Endothelial cell of umbilical vein (primary cell): ENCODE data around the gene NOS2. TPM values are rescaled to one million over a fixed set of nuclear protein-coding genes. Genes with fewer than 3 reads are reported as not detected.

Experiments used
- BruUV-seq: library from RNA; stranded (reverse); fragments of 400-500 nt; replicated peaks from 2 replicates; lab custom pipeline; 2021; lab: Mats Ljungman, UMichigan
- CTCF ChIA-PET: fragments of 300-600, 350-600 bp; sonication (Branson Sonifier 250); formaldehyde crosslinking; loops from one replicate; lab custom pipeline; 2021; ENCODE audit warnings: antibody characterized with exemption, inconsistent platforms; lab: Charles Lee
- POLR2A ChIA-PET: fragments of 300-600, 350-600 bp; sonication (Branson Sonifier 250); formaldehyde crosslinking; loops from one replicate; lab custom pipeline; 2021; ENCODE audit warnings: antibody characterized with exemption, inconsistent platforms; lab: Charles Lee
- DNase-seq: peaks from one replicate; pipeline ENCODE4 v3.0.0-alpha.2; 2011; ENCODE audit warnings: low read depth, low spot score
- FAIRE-seq: peaks from 2 replicates; lab custom pipeline; 2011; peaks lifted over from hg19 to GRCh38; lab: Jason Lieb, UNC
- H2AFZ ChIP-seq: 2 replicates; pipeline ENCODE4 v1.6.0; 2012; ENCODE audit warnings: low read depth, low read length, control low read depth, inconsistent platforms
- H3K27ac ChIP-seq: 2 replicates; pipeline ENCODE4 v1.5.1; 2011; ENCODE audit warnings: low read depth, mild to moderate bottlenecking, control low read depth, low read length, moderate library complexity; ENCODE audit not compliant: insufficient read depth
- H3K27me3 ChIP-seq, 2 experiments: 2 replicates each; pipeline versions ENCODE4 v1.6.0 to v1.6.1; 2011; ENCODE audit warnings: low read length in 2 of 2, mixed read lengths in 1 of 2; ENCODE audit not compliant: control insufficient read depth in 2 of 2, insufficient read depth in 2 of 2
- H3K36me3 ChIP-seq, 2 experiments: 2 replicates in 1 of 2; 3 replicates in 1 of 2; pipeline ENCODE4 v1.5.1; 2011; ENCODE audit warnings: low read length in 2 of 2, mild to moderate bottlenecking in 1 of 2, moderate library complexity in 1 of 2; ENCODE audit not compliant: control insufficient read depth in 2 of 2, insufficient read depth in 2 of 2; ENCODE audit errors: extremely low read depth in 1 of 2
- H3K4me1 ChIP-seq: 3 replicates; pipeline ENCODE4 v1.5.1; 2011; ENCODE audit warnings: mild to moderate bottlenecking, low read length; ENCODE audit not compliant: control insufficient read depth, insufficient read depth; ENCODE audit errors: extremely low read depth
- H3K4me2 ChIP-seq: 2 replicates; pipeline ENCODE4 v1.6.1; 2011; ENCODE audit warnings: low read length, control low read depth, mixed read lengths; ENCODE audit not compliant: insufficient read depth
- H3K4me3 ChIP-seq, 3 experiments: fragments of 200-600 bp in 1 of 3; sonication (generic), shearing (Covaris generic) in 1 of 3; replicated peaks in 1 of 3; 2 replicates each; pipeline ENCODE4 v1.5.1; 2011 to 2016; ENCODE audit warnings: control low read depth in 3 of 3, low read length in 3 of 3, mild to moderate bottlenecking in 2 of 3, inconsistent platforms in 1 of 3, low read depth in 1 of 3, moderate library complexity in 1 of 3; ENCODE audit not compliant: insufficient read depth in 1 of 3
- H3K79me2 ChIP-seq: 2 replicates; pipeline ENCODE4 v1.6.0; 2012; ENCODE audit warnings: low read length, inconsistent platforms; ENCODE audit not compliant: control insufficient read depth, insufficient read depth
- H3K9ac ChIP-seq: replicated peaks from 2 replicates; pipeline ENCODE3; 2011; ENCODE audit warnings: low read length, control low read depth; ENCODE audit not compliant: insufficient read depth; ENCODE audit errors: extremely low read depth
- H3K9me1 ChIP-seq: replicated peaks from 3 replicates; pipeline ENCODE4 v1.6.0; 2011; ENCODE audit warnings: mild to moderate bottlenecking, low read length; ENCODE audit not compliant: control insufficient read depth, insufficient read depth; ENCODE audit errors: extremely low read depth
- H3K9me3 ChIP-seq: replicated peaks from 2 replicates; pipeline ENCODE4 v1.5.1; 2012; ENCODE audit warnings: low read length, inconsistent platforms; ENCODE audit not compliant: control insufficient read depth, insufficient read depth
- H4K20me1 ChIP-seq: replicated peaks from 2 replicates; pipeline ENCODE3; 2011; ENCODE audit warnings: mild to moderate bottlenecking, low read length; ENCODE audit not compliant: control insufficient read depth, insufficient read depth; ENCODE audit errors: extremely low read depth
- CTCF ChIP-seq, 2 donors: IDR thresholded peaks; 1 replicate in 1 of 2; 2 replicates in 1 of 2; pipeline ENCODE4 v1.5.1; 2011; ENCODE audit warnings: low read length in 2 of 2, mild to moderate bottlenecking in 2 of 2, moderate library complexity in 2 of 2, control low read depth in 1 of 2, inconsistent platforms in 1 of 2, low read depth in 1 of 2; ENCODE audit not compliant: insufficient read depth in 1 of 2; ENCODE audit errors: extremely low read depth in 1 of 2
- EZH2 ChIP-seq: IDR thresholded peaks from 2 replicates; pipeline ENCODE4 v1.6.1; 2012; ENCODE audit warnings: borderline replicate concordance, low read depth, mild to moderate bottlenecking, moderate library complexity, low read length, inconsistent platforms; ENCODE audit not compliant: severe bottlenecking
- FOS ChIP-seq: IDR thresholded peaks from 2 replicates; pipeline ENCODE4 v1.6.1; 2011; ENCODE audit warnings: mild to moderate bottlenecking, low read length, moderate library complexity, borderline replicate concordance; ENCODE audit not compliant: insufficient read depth
- GATA2 ChIP-seq: IDR thresholded peaks from 2 replicates; pipeline ENCODE4 v1.7.0; 2011; ENCODE audit warnings: low read depth, mild to moderate bottlenecking, moderate library complexity, mixed read lengths, low read length; ENCODE audit not compliant: insufficient read length, insufficient read depth
- JUN ChIP-seq: IDR thresholded peaks from 2 replicates; pipeline ENCODE4 v1.6.1; 2011; ENCODE audit warnings: borderline replicate concordance, low read depth; ENCODE audit not compliant: insufficient read length, insufficient read depth
- MAX ChIP-seq: IDR thresholded peaks from 2 replicates; pipeline ENCODE4 v1.6.1; 2011; ENCODE audit not compliant: insufficient read depth, insufficient read length
- MYC ChIP-seq: IDR thresholded peaks from one replicate; pipeline ENCODE4 v1.6.1; 2011; ENCODE audit warnings: mild to moderate bottlenecking, low read depth, low read length
- POLR2A ChIP-seq: IDR thresholded peaks from 2 replicates; pipeline ENCODE4 v1.6.1; 2012; ENCODE audit warnings: low read depth, mild to moderate bottlenecking, control low read depth, low read length
- POLR2AphosphoS5 ChIP-seq: IDR thresholded peaks from 2 replicates; pipeline ENCODE4 v1.6.1; 2012; ENCODE audit warnings: low read depth, mild to moderate bottlenecking, control low read depth, low read length, moderate library complexity; ENCODE audit not compliant: insufficient read depth
- dilution Hi-C: fragments of 300-500 bp; cut with MboI; formaldehyde crosslinking; loops from one replicate; pipeline ENCODE4 v1.15.0; 2019; ENCODE audit warnings: low sequenced_read_pairs; ENCODE audit not compliant: extremely low pct_ligation_motif_present
- intact Hi-C: fragments of 100-400 bp; cut with micrococcal nuclease; formaldehyde crosslinking; loops from one replicate; pipeline ENCODE4 v1.10.0; 2022
- polyA plus RNA-seq, 4 experiments: library from polyadenylated mRNA; depleted of rRNA in 3 of 4; stranded (reverse) in 3 of 4; unstranded in 1 of 4; fragments of >200 nt; gene quantifications; 2 replicates each; pipeline versions ENCODE4 v1.2.1 to v1.2.3, GENCODE V29; 2011 to 2012; ENCODE audit warnings: missing spikeins in 1 of 4
- total RNA-seq: library from RNA; stranded (reverse); gene quantifications from 2 replicates; pipeline ENCODE4 v1.2.3, GENCODE V29; 2021

The NOS2 gene
- total and polyA plus RNA-seq, 2 donors (not counting 3 experiments of a cell fraction or from before 2014, with no cell fraction given) = 0.01 TPM; not detected in 1

- TF ChIP-seq JUN = no peak
- TF ChIP-seq GATA2 = no peak
- no peak for TF ChIP-seq MYC
- no peak for TF ChIP-seq CTCF (IDR thresholded peaks at IDR 0.05; ENCODE audit: extremely low read depth in 1 of 2, insufficient read depth in 1 of 2, low read depth in 1 of 2, low read length in 2 of 2)
- no peak for TF ChIP-seq POLR2A
- no peak for TF ChIP-seq FOS
- TF ChIP-seq MAX = no peak
- TF ChIP-seq POLR2AphosphoS5 = no peak
- TF ChIP-seq EZH2 = no peak
- Histone ChIP-seq H3K36me3 (no peaks in the 10 kb centered on the region), H3K9me3 (no peaks in the 10 kb centered on the region), H2AFZ (no peak overlapping the region), H3K4me3 (no peak overlapping the region), H3K79me2 (no peaks in the 10 kb centered on the region), H3K4me2 (no peak overlapping the region), H3K27ac (no peak overlapping the region), H3K4me1 (peaks cover 19% of the 10 kb centered on the region), H4K20me1 (no peaks in the 10 kb centered on the region), H3K9me1 (no peaks in the 10 kb centered on the region), H3K9ac (no peak overlapping the region), H3K27me3 (no peaks in the 10 kb centered on the region)
- ChIA-PET CTCF (interaction anchor here (1.0 to 4.8 kb wide), 4 partner anchors 12 to 170 kb away, joined by 3 to 45 read pairs (median 4); no protein-coding TSS in a partner anchor), POLR2A (no interaction called here)
- no TSS peak for BruUV-seq
- dilution Hi-C loops = no loop called here
- no peak for DNase-seq
- no peak for FAIRE-seq
- intact Hi-C loops = no loop called here
Measured at GRCh38 chr17:27819145-27819544, 18.8 kb upstream of the NOS2 start.
